Panc1 (cell line): ENCODE measurements around the gene FCN1. TPM values are rescaled to one million over a fixed set of nuclear protein-coding genes. Genes with fewer than 3 reads are reported as not detected.

Source experiments
- ATAC-seq: fragments of 200-7000 bp; cut with Tn5 transposase; 2 replicates; pipeline ENCODE4 v1.9.1; 2020; ENCODE audit warnings: mild to moderate bottlenecking, moderate library complexity
- BruUV-seq: library from RNA; stranded (reverse); fragments of 400-500 nt; replicated peaks from 2 replicates; lab custom pipeline; 2021; lab: Mats Ljungman, UMichigan
- CTCF ChIA-PET: fragments of 300-600 bp; sonication (Branson Sonifier 250); formaldehyde crosslinking; loops from one replicate; lab custom pipeline; 2022; ENCODE audit warnings: antibody characterized with exemption; lab: Charles Lee
- POLR2A ChIA-PET: fragments of 300-600 bp; sonication (Branson Sonifier 250); formaldehyde crosslinking; loops from one replicate; lab custom pipeline; 2022; ENCODE audit warnings: antibody characterized with exemption; lab: Charles Lee
- DNase-seq: peaks from one replicate; pipeline ENCODE4 v3.0.0-alpha.2; 2010; ENCODE audit warnings: low read depth, low spot score
- H3K27ac ChIP-seq: 2 replicates; pipeline ENCODE4 v1.5.1; 2011; ENCODE audit warnings: mild to moderate bottlenecking, low read length, inconsistent platforms
- H3K27me3 ChIP-seq: fragments of 200-500 bp; sonication (Bioruptor generic); 2 replicates; pipeline ENCODE4 v1.6.0; 2014; ENCODE audit warnings: low read length, inconsistent platforms; ENCODE audit not compliant: control insufficient read depth, insufficient read depth
- H3K36me3 ChIP-seq: fragments of 200-500 bp; sonication (Bioruptor generic); 2 replicates; pipeline ENCODE4 v1.5.1; 2014; ENCODE audit warnings: inconsistent platforms, mild to moderate bottlenecking, low read length, moderate library complexity; ENCODE audit not compliant: control insufficient read depth, insufficient read depth
- H3K4me1 ChIP-seq: 2 replicates; pipeline ENCODE4 v1.5.1; 2011; ENCODE audit warnings: inconsistent platforms, mild to moderate bottlenecking, low read length, moderate library complexity; ENCODE audit not compliant: control insufficient read depth, insufficient read depth
- H3K4me3 ChIP-seq, 2 experiments: 2 replicates each; pipeline ENCODE4 v1.5.1; 2011 to 2012; ENCODE audit warnings: low read depth in 2 of 2, low read length in 2 of 2, mild to moderate bottlenecking in 2 of 2, inconsistent platforms in 1 of 2, moderate library complexity in 1 of 2
- H3K9me3 ChIP-seq: fragments of 200-500 bp; sonication (Bioruptor generic); 2 replicates; pipeline ENCODE4 v1.5.1; 2014; ENCODE audit warnings: low read depth, mild to moderate bottlenecking, inconsistent platforms, low read length, moderate library complexity; ENCODE audit not compliant: control insufficient read depth, insufficient read depth
- POLR2AphosphoS5 ChIP-seq: IDR thresholded peaks from 2 replicates; pipeline ENCODE4 v1.6.1; 2012; ENCODE audit warnings: mild to moderate bottlenecking, low read depth, low read length, moderate library complexity
- SIN3A ChIP-seq: IDR thresholded peaks from 2 replicates; pipeline ENCODE4 v1.6.1; 2012; ENCODE audit warnings: low read depth, mild to moderate bottlenecking, low read length, moderate library complexity, borderline replicate concordance; ENCODE audit not compliant: insufficient read depth
- TCF7L2 ChIP-seq: IDR thresholded peaks from 2 replicates; pipeline ENCODE4 v1.6.1; 2011; ENCODE audit warnings: mild to moderate bottlenecking, low read depth, low read length, inconsistent platforms
- in situ Hi-C: cut with HindIII; loops from 2 replicates; pipeline ENCODE4 v1.10.0; 2016; ENCODE audit warnings: low sequenced_read_pairs, low pct_unique_long_range_greater_than_20kb
- intact Hi-C: fragments of 100-400 bp; cut with micrococcal nuclease; formaldehyde crosslinking; loops from one replicate; pipeline ENCODE4 v1.10.0; 2022; ENCODE audit not compliant: unreplicated experiment
- total RNA-seq: library from RNA; stranded (reverse); gene quantifications from one replicate; pipeline ENCODE4 v1.2.1, GENCODE V29; 2021; ENCODE audit not compliant: unreplicated experiment
- TF ChIP-seq, protein P1 (sequence below): fragments of 450-650 bp; IDR thresholded peaks from 2 replicates; pipeline ENCODE4 v1.5.1; 2017; ENCODE audit warnings: mild to moderate bottlenecking
- TF ChIP-seq, protein P2 (sequence below), 2 experiments: IDR thresholded peaks; 2 replicates each; pipeline ENCODE4 v1.6.1; 2011 to 2012; ENCODE audit warnings: low read depth in 2 of 2, control low read depth in 1 of 2, low read length in 1 of 2, mild to moderate bottlenecking in 1 of 2, moderate library complexity in 1 of 2; ENCODE audit not compliant: insufficient read depth in 1 of 2

Gene FCN1
- total RNA-seq, 1 experiment from 2014 or later, result not detected

DNA sequence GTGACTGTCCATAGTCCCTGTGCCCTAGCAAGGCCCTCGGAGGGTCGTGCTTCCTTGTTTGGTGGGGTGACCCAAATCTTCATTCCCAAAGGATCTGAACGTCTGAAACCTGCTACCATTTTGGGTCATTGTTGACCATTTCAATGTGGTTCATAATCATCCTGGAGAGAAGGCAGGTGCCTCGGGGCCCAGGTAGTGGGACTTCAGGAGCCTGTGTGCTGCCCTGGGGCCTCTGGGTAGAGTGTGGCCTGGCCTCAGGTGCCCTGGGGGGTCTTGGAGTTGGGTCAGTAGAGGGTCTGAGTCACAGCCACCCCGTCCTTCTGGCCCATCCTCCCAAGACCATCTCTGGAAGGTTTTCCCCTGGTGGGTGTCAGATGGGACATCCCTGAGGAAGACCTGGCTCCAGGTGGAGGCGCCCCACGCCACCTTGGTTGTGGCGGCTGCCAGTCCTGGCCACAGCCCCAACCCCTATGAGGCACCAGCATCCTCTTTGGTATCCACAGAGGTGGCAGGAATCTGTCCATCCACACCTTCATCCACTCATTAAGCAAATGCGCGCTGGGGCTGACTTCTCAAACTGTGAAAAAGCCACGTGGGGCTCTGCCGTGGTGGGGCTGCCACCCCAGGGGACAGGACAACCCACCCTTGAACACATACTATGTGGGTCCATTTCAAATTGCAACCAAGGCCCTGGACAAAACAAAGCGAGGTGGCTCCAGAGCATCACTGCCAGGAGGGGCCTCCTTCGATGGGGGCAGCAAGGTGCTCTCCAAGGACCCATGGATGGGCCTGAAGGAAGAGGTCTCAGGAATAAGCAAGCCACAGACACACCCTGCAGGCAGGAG, 41.6 kb upstream of the FCN1 start:
- Histone ChIP-seq H3K9me3 (no peaks in the 10 kb centered on the region), H3K36me3 (no peaks in the 10 kb centered on the region), H3K27me3 (no peaks in the 10 kb centered on the region), H3K4me3 (no peak overlapping the region), H3K4me1 (no peaks in the 10 kb centered on the region), H3K27ac (no peak overlapping the region)
- POLR2A ChIA-PET, result no interaction called here
- no TSS peak for BruUV-seq
- intact Hi-C loops (no loop called here), in situ Hi-C loops (no loop called here)
- CTCF ChIA-PET, result no interaction called here
- DNase-seq (no peak), ATAC-seq (no peak)
- TF ChIP-seq, protein P1, sequence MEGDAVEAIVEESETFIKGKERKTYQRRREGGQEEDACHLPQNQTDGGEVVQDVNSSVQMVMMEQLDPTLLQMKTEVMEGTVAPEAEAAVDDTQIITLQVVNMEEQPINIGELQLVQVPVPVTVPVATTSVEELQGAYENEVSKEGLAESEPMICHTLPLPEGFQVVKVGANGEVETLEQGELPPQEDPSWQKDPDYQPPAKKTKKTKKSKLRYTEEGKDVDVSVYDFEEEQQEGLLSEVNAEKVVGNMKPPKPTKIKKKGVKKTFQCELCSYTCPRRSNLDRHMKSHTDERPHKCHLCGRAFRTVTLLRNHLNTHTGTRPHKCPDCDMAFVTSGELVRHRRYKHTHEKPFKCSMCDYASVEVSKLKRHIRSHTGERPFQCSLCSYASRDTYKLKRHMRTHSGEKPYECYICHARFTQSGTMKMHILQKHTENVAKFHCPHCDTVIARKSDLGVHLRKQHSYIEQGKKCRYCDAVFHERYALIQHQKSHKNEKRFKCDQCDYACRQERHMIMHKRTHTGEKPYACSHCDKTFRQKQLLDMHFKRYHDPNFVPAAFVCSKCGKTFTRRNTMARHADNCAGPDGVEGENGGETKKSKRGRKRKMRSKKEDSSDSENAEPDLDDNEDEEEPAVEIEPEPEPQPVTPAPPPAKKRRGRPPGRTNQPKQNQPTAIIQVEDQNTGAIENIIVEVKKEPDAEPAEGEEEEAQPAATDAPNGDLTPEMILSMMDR, result no peak
- no peak for TF ChIP-seq SIN3A
- TF ChIP-seq TCF7L2, result no peak
- TF ChIP-seq, protein P2, sequence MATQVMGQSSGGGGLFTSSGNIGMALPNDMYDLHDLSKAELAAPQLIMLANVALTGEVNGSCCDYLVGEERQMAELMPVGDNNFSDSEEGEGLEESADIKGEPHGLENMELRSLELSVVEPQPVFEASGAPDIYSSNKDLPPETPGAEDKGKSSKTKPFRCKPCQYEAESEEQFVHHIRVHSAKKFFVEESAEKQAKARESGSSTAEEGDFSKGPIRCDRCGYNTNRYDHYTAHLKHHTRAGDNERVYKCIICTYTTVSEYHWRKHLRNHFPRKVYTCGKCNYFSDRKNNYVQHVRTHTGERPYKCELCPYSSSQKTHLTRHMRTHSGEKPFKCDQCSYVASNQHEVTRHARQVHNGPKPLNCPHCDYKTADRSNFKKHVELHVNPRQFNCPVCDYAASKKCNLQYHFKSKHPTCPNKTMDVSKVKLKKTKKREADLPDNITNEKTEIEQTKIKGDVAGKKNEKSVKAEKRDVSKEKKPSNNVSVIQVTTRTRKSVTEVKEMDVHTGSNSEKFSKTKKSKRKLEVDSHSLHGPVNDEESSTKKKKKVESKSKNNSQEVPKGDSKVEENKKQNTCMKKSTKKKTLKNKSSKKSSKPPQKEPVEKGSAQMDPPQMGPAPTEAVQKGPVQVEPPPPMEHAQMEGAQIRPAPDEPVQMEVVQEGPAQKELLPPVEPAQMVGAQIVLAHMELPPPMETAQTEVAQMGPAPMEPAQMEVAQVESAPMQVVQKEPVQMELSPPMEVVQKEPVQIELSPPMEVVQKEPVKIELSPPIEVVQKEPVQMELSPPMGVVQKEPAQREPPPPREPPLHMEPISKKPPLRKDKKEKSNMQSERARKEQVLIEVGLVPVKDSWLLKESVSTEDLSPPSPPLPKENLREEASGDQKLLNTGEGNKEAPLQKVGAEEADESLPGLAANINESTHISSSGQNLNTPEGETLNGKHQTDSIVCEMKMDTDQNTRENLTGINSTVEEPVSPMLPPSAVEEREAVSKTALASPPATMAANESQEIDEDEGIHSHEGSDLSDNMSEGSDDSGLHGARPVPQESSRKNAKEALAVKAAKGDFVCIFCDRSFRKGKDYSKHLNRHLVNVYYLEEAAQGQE (IDR thresholded peaks at IDR 0.05; ENCODE audit: insufficient read depth in 1 of 2, low read depth in 2 of 2, low read length in 1 of 2), result no peak
- TF ChIP-seq POLR2AphosphoS5, result no peak

GRCh38 chr9:134957945-134958227, 40.2 kb upstream of the FCN1 start:
- Histone ChIP-seq H3K4me1 (no peaks in the 10 kb centered on the region), H3K27ac (no peak overlapping the region), H3K4me3 (no peak overlapping the region), H3K36me3 (no peaks in the 10 kb centered on the region), H3K27me3 (no peaks in the 10 kb centered on the region), H3K9me3 (no peaks in the 10 kb centered on the region)
- CTCF ChIA-PET, result no interaction called here
- ATAC-seq (no peak), DNase-seq (no peak)
- POLR2A ChIA-PET, result no interaction called here
- TF ChIP-seq POLR2AphosphoS5 (no peak), TCF7L2 (no peak), SIN3A (no peak)
- TF ChIP-seq, protein P2 (IDR thresholded peaks at IDR 0.05; ENCODE audit: insufficient read depth in 1 of 2, low read depth in 2 of 2, low read length in 1 of 2), result no peak
- intact Hi-C loops, result no loop called here
- no TSS peak for BruUV-seq
- in situ Hi-C loops, result no loop called here
